K562 treated with DMSO at 1 percent for 24 hours (cell line): ENCODE data around the gene RBMXL3. TPM values are rescaled to one million over a fixed set of nuclear protein-coding genes. Genes with fewer than 3 reads are reported as not detected.

Experiments
- total RNA-seq: library from RNA; unstranded; fragments of 300-600 nt; gene quantifications from 2 replicates; pipeline ENCODE4 v1.2.3, GENCODE V29; 2022; ENCODE audit warnings: low read depth; ENCODE audit not compliant: insufficient read depth

The RBMXL3 gene
- 2.2 and 2.3 TPM in 2 replicates for total RNA-seq

GRCh38 chrX:115189110-115189509, at the start of gene RBMXL3:
RBMXL3 (plus strand) TSS chrX:115189410; CDS start chrX:115189442, 32 bp downstream.

GRCh38 chrX:115233497-115234455, 44.6 kb downstream of the RBMXL3 start, which contains the start of gene LRCH2:
LRCH2 (minus strand) TSS chrX:115234096; CDS start chrX:115234041, 55 bp downstream.

Other genes with a start within 250 kb of the RBMXL3 start
- not detected in 2 replicates for gene IL13RA2, start 171.8 kb upstream of the RBMXL3 start, total RNA-seq
- gene LRCH2, start 44.7 kb downstream of the RBMXL3 start, total RNA-seq = 2.1 and 2.6 TPM in 2 replicates
- 0.39 and 0.45 TPM in 2 replicates for gene LUZP4, start 100.3 kb downstream of the RBMXL3 start, total RNA-seq